Activated naive CD8-positive, alpha-beta T cell treated with anti-CD3 and anti-CD28 coated beads, Interleukin-2, amount 10 ng/mL, durations not matched to agents 7 days and 5 days (primary cell): Measurements from ENCODE around the gene JOSD2. TPM values are rescaled to one million over a fixed set of nuclear protein-coding genes. Genes with fewer than 3 reads are reported as not detected.
A peak's percentile ranks its signal among the peaks of the same experiment; 100 is the strongest.
"Not testable (repeated sequence)": the region's sequence is repeated elsewhere in the genome, so short reads cannot be mapped to it uniquely, and the experiment has no call there.

Experiments
- ATAC-seq: fragments of 150-1000 bp; cut with Tn5 transposase; one replicate; pipeline ENCODE4 v1.10.0; 2021; ENCODE audit warnings: low read depth, moderate library complexity
- POLR2A ChIA-PET: fragments of 350-600 bp; sonication (Branson Sonifier 250); formaldehyde crosslinking; loops from one replicate; lab custom pipeline; 2021; ENCODE audit warnings: antibody characterized with exemption; lab: Charles Lee
- DNase-seq: peaks from one replicate; pipeline ENCODE4 v3.0.0; 2021
- H3K27ac Mint-ChIP-seq: one replicate; pipeline ENCODE4 v1.8.0; 2022; ENCODE audit warnings: mild to moderate bottlenecking, mixed read lengths
- H3K27me3 Mint-ChIP-seq: one replicate; pipeline ENCODE4 v1.8.0; 2022; ENCODE audit warnings: mild to moderate bottlenecking, moderate library complexity, mixed read lengths
- H3K36me3 Mint-ChIP-seq: one replicate; pipeline ENCODE4 v1.8.0; 2021; ENCODE audit warnings: mild to moderate bottlenecking, mixed read lengths
- H3K4me1 Mint-ChIP-seq: one replicate; pipeline ENCODE4 v1.8.0; 2021; ENCODE audit warnings: mixed read lengths
- H3K4me3 Mint-ChIP-seq: one replicate; pipeline ENCODE4 v1.8.0; 2022; ENCODE audit warnings: mild to moderate bottlenecking, moderate library complexity, mixed read lengths
- H3K9me3 Mint-ChIP-seq: one replicate; pipeline ENCODE4 v1.8.0; 2021; ENCODE audit warnings: mixed read lengths
- total RNA-seq, 2 experiments: library from RNA; stranded (reverse); gene quantifications; one replicate each; pipeline ENCODE4 v1.2.3, GENCODE V29; 2021

Gene JOSD2
- total RNA-seq, 2 experiments from 2014 or later, result 31.5 to 37.3 TPM

GRCh38 chr19:50478901-50479715 is 31.9 kb downstream of the JOSD2 start:
- ATAC-seq (no peak), DNase-seq (no peak)
- no peaks in the 10 kb centered on the region for H3K27me3 Mint-ChIP-seq
- H3K4me1 Mint-ChIP-seq, result peaks cover 15% of the 10 kb centered on the region
- H3K9me3 Mint-ChIP-seq, result no peaks in the 10 kb centered on the region
- H3K4me3 Mint-ChIP-seq, result no peak overlapping the region
- H3K36me3 Mint-ChIP-seq, result peaks cover 16% of the 10 kb centered on the region
- H3K27ac Mint-ChIP-seq, result no peak overlapping the region
- POLR2A ChIA-PET, result interaction anchor here (0.6 to 2.0 kb wide), 3 partner anchors 32 to 965 kb away, joined by 5 to 7 read pairs (median 6); partner anchors contain the start of gene JOSD2

GRCh38 chr19:50477751-50478515 is 33.1 kb downstream of the JOSD2 start:
- peak overlapping the region; percentile 94 for H3K27ac Mint-ChIP-seq
- ATAC-seq (no peak), DNase-seq (no peak)
- POLR2A ChIA-PET, result interaction anchor here (0.5 to 2.0 kb wide), 4 partner anchors 33 to 284 kb away, joined by 3 to 6 read pairs (median 4); partner anchors contain the start of gene JOSD2
- peaks cover 2% of the 10 kb centered on the region for H3K27me3 Mint-ChIP-seq
- H3K36me3 Mint-ChIP-seq, result peaks cover 11% of the 10 kb centered on the region
- peaks cover 15% of the 10 kb centered on the region for H3K4me1 Mint-ChIP-seq
- H3K4me3 Mint-ChIP-seq, result peak overlapping the region; percentile 99
- H3K9me3 Mint-ChIP-seq, result no peaks in the 10 kb centered on the region

- no peak for ATAC-seq
- peak overlapping the region; percentile 94 for H3K27ac Mint-ChIP-seq
- POLR2A ChIA-PET, result interaction anchor here (0.9 to 1.2 kb wide), 3 partner anchors 34 to 119 kb away, joined by 3 to 4 read pairs (median 3); partner anchors contain the start of genes JOSD2 and POLD1
Measured at GRCh38 chr19:50476907-50477238, 34.1 kb downstream of the JOSD2 start.

GRCh38 chr19:50476224-50476906 is 34.6 kb downstream of the JOSD2 start, which contains the start of the genes EMC10 and GARIN5A:
Gene EMC10 (plus strand): TSS chr19:50476507. CDS start chr19:50476545, 38 bp downstream.
Gene GARIN5A (minus strand): TSS chr19:50476848. CDS start chr19:50476388, 460 bp downstream.
- ATAC-seq (peak; percentile 99), DNase-seq (peak; percentile 96)
- peaks cover 11% of the 10 kb centered on the region for H3K36me3 Mint-ChIP-seq
- peaks cover 15% of the 10 kb centered on the region for H3K4me1 Mint-ChIP-seq
- POLR2A ChIA-PET, result interaction anchor here (0.7 to 1.2 kb wide), 4 partner anchors 35 to 118 kb away, joined by 3 to 4 read pairs (median 3); partner anchors contain the start of genes JOSD2, NR1H2 and POLD1
- H3K4me3 Mint-ChIP-seq, result peak within 1 kb of the TSS; percentile 99
- peaks cover 2% of the 10 kb centered on the region for H3K27me3 Mint-ChIP-seq
- peak within 1 kb of the TSS; percentile 94 for H3K27ac Mint-ChIP-seq
- H3K9me3 Mint-ChIP-seq, result no peaks in the 10 kb centered on the region

More at GRCh38 chr19:50476907-50477238, 34.1 kb downstream of the JOSD2 start:
- Mint-ChIP-seq H3K4me3 (peak overlapping the region; percentile 99), H3K27me3 (peaks cover 2% of the 10 kb centered on the region), H3K9me3 (no peaks in the 10 kb centered on the region), H3K4me1 (peaks cover 15% of the 10 kb centered on the region), H3K36me3 (peaks cover 11% of the 10 kb centered on the region)
- DNase-seq, result no peak

GRCh38 chr19:50475736-50476223 is 35.2 kb downstream of the JOSD2 start:
- Mint-ChIP-seq H3K4me3 (peak overlapping the region; percentile 99), H3K4me1 (peaks cover 15% of the 10 kb centered on the region), H3K36me3 (peaks cover 11% of the 10 kb centered on the region), H3K27ac (peak overlapping the region; percentile 94), H3K9me3 (no peaks in the 10 kb centered on the region), H3K27me3 (peaks cover 2% of the 10 kb centered on the region)
- DNase-seq (no peak), ATAC-seq (peak; percentile 5)
- POLR2A ChIA-PET, result interaction anchor here (0.7 kb wide), 1 partner anchor 100 kb away, joined by 3 read pairs; the partner anchor contains the start of gene NR1H2

GRCh38 chr19:50475101-50475568 is 35.9 kb downstream of the JOSD2 start:
- ATAC-seq, result no peak
- Mint-ChIP-seq H3K27ac (peak overlapping the region; percentile 75), H3K27me3 (peaks cover 2% of the 10 kb centered on the region), H3K4me3 (peak overlapping the region; percentile 67), H3K36me3 (peaks cover 11% of the 10 kb centered on the region), H3K9me3 (no peaks in the 10 kb centered on the region), H3K4me1 (peaks cover 15% of the 10 kb centered on the region)
- no peak for DNase-seq
- POLR2A ChIA-PET, result interaction anchor here (0.6 to 0.9 kb wide), 2 partner anchors 36 to 250 kb away, joined by 3 read pairs; partner anchors contain the start of gene JOSD2

GRCh38 chr19:50473336-50473735 is 37.7 kb downstream of the JOSD2 start:
- ATAC-seq, H3K27ac Mint-ChIP-seq, POLR2A ChIA-PET, H3K27me3 Mint-ChIP-seq, H3K4me3 Mint-ChIP-seq, H3K36me3 Mint-ChIP-seq, H3K9me3 Mint-ChIP-seq, DNase-seq: not testable (repeated sequence)
- H3K4me1 Mint-ChIP-seq, result peaks cover 16% of the 10 kb centered on the region

GRCh38 chr19:50468818-50469217 is 42.2 kb downstream of the JOSD2 start:
- Mint-ChIP-seq H3K4me1 (peaks cover 2% of the 10 kb centered on the region), H3K27me3 (peaks cover 8% of the 10 kb centered on the region), H3K4me3 (no peak overlapping the region), H3K9me3 (no peaks in the 10 kb centered on the region), H3K36me3 (no peaks in the 10 kb centered on the region), H3K27ac (no peak overlapping the region)
- no peak for DNase-seq
- POLR2A ChIA-PET, result no interaction called here
- no peak for ATAC-seq

GRCh38 chr19:50467566-50467965 is 43.4 kb downstream of the JOSD2 start:
- Mint-ChIP-seq H3K27me3 (peaks cover 6% of the 10 kb centered on the region), H3K4me1 (peaks cover 2% of the 10 kb centered on the region), H3K36me3 (no peaks in the 10 kb centered on the region), H3K27ac (no peak overlapping the region), H3K4me3 (no peak overlapping the region), H3K9me3 (no peaks in the 10 kb centered on the region)
- POLR2A ChIA-PET, result interaction anchor here (0.7 kb wide), 1 partner anchor 109 kb away, joined by 4 read pairs; no protein-coding TSS in a partner anchor
- DNase-seq (no peak), ATAC-seq (no peak)

GRCh38 chr19:50466706-50467039 is 44.3 kb downstream of the JOSD2 start:
- POLR2A ChIA-PET, result no interaction called here
- no peaks in the 10 kb centered on the region for H3K9me3 Mint-ChIP-seq

GRCh38 chr19:50465986-50466705 is 44.8 kb downstream of the JOSD2 start:
- POLR2A ChIA-PET, result no interaction called here
- ATAC-seq (no peak), DNase-seq (no peak)
- H3K27ac Mint-ChIP-seq, result no peak overlapping the region
- H3K4me1 Mint-ChIP-seq, result peaks cover 7% of the 10 kb centered on the region
- H3K36me3 Mint-ChIP-seq, result no peaks in the 10 kb centered on the region
- H3K27me3 Mint-ChIP-seq, result peaks cover 7% of the 10 kb centered on the region
- H3K9me3 Mint-ChIP-seq, result no peaks in the 10 kb centered on the region
- H3K4me3 Mint-ChIP-seq, result no peak overlapping the region

More at GRCh38 chr19:50466706-50467039, 44.3 kb downstream of the JOSD2 start:
- Mint-ChIP-seq H3K27ac (no peak overlapping the region), H3K27me3 (peaks cover 6% of the 10 kb centered on the region), H3K4me3 (no peak overlapping the region), H3K4me1 (peaks cover 4% of the 10 kb centered on the region), H3K36me3 (no peaks in the 10 kb centered on the region)
- DNase-seq (no peak), ATAC-seq (no peak)

GRCh38 chr19:50465000-50465399 is 46.0 kb downstream of the JOSD2 start:
- POLR2A ChIA-PET, result interaction anchor here (1.3 kb wide), 1 partner anchor 46 kb away, joined by 4 read pairs; the partner anchor contains the start of gene JOSD2
- Mint-ChIP-seq H3K4me1 (peaks cover 9% of the 10 kb centered on the region), H3K36me3 (no peaks in the 10 kb centered on the region), H3K9me3 (no peaks in the 10 kb centered on the region), H3K4me3 (no peak overlapping the region), H3K27ac (no peak overlapping the region), H3K27me3 (peaks cover 8% of the 10 kb centered on the region)
- ATAC-seq (no peak), DNase-seq (no peak)
